Astrocyte (in vitro differentiated cells and primary cell): ENCODE results near the gene GCNT2. TPM values are rescaled to one million over a fixed set of nuclear protein-coding genes. Genes with fewer than 3 reads are reported as not detected.
"Not testable (repeated sequence)": the region's sequence is repeated elsewhere in the genome, so short reads cannot be mapped to it uniquely, and the experiment has no call there.

Experiments
- DNase-seq: peaks from one replicate; pipeline ENCODE4 v3.0.0-alpha.2; 2010; ENCODE audit warnings: low read depth
- FAIRE-seq: peaks from 2 replicates; lab custom pipeline; 2011; peaks lifted over from hg19 to GRCh38; lab: Jason Lieb, UNC
- H2AFZ ChIP-seq: 2 replicates; pipeline ENCODE4 v1.6.0; 2012; ENCODE audit warnings: low read depth, low read length, inconsistent platforms
- H3K27ac ChIP-seq: 2 replicates; pipeline ENCODE4 v1.5.1; 2011; ENCODE audit warnings: low read depth, low read length, inconsistent platforms
- H3K27me3 ChIP-seq: 2 replicates; pipeline ENCODE4 v1.6.0; 2011; ENCODE audit warnings: low read length, inconsistent platforms; ENCODE audit not compliant: insufficient read depth
- H3K36me3 ChIP-seq: 2 replicates; pipeline ENCODE4 v1.5.1; 2011; ENCODE audit warnings: low read length, inconsistent platforms; ENCODE audit not compliant: insufficient read depth
- H3K4me1 ChIP-seq: 2 replicates; pipeline ENCODE4 v1.5.1; 2011; ENCODE audit warnings: low read length, inconsistent platforms; ENCODE audit not compliant: insufficient read depth
- H3K4me2 ChIP-seq: 2 replicates; pipeline ENCODE4 v1.6.0; 2012; ENCODE audit warnings: low read length, inconsistent platforms
- H3K4me3 ChIP-seq: 2 replicates; pipeline ENCODE4 v1.5.1; 2011; ENCODE audit warnings: low read depth, mild to moderate bottlenecking, low read length, inconsistent platforms; ENCODE audit not compliant: insufficient read depth
- H3K79me2 ChIP-seq: 2 replicates; pipeline ENCODE4 v1.6.0; 2012; ENCODE audit warnings: mild to moderate bottlenecking, low read length, inconsistent platforms; ENCODE audit not compliant: insufficient read depth
- H3K9ac ChIP-seq: 2 replicates; pipeline ENCODE4 v1.6.0; 2012; ENCODE audit warnings: mild to moderate bottlenecking, low read length, inconsistent platforms
- H3K9me3 ChIP-seq: 2 replicates; pipeline ENCODE4 v1.5.1; 2012; ENCODE audit warnings: low read depth, mild to moderate bottlenecking, low read length, inconsistent platforms; ENCODE audit not compliant: insufficient read depth
- H4K20me1 ChIP-seq: 2 replicates; pipeline ENCODE4 v1.6.0; 2012; ENCODE audit warnings: low read length, inconsistent platforms; ENCODE audit not compliant: insufficient read depth
- H3K27ac Mint-ChIP-seq: one replicate; pipeline ENCODE4 v1.8.0; 2021; ENCODE audit warnings: mild to moderate bottlenecking, mixed read lengths; ENCODE audit not compliant: unreplicated experiment
- H3K27me3 Mint-ChIP-seq: one replicate; pipeline ENCODE4 v1.8.0; 2021; ENCODE audit warnings: low read depth, mixed read lengths; ENCODE audit not compliant: unreplicated experiment
- H3K36me3 Mint-ChIP-seq: one replicate; pipeline ENCODE4 v1.8.0; 2021; ENCODE audit warnings: low read depth, mixed read lengths; ENCODE audit not compliant: unreplicated experiment
- H3K4me1 Mint-ChIP-seq: one replicate; pipeline ENCODE4 v1.8.0; 2021; ENCODE audit warnings: low read depth, mixed read lengths; ENCODE audit not compliant: unreplicated experiment
- H3K4me3 Mint-ChIP-seq: one replicate; pipeline ENCODE4 v1.8.0; 2021; ENCODE audit warnings: mild to moderate bottlenecking, moderate library complexity, mixed read lengths; ENCODE audit not compliant: unreplicated experiment
- H3K9me3 Mint-ChIP-seq: one replicate; pipeline ENCODE4 v1.8.0; 2021; ENCODE audit warnings: mild to moderate bottlenecking, mixed read lengths; ENCODE audit not compliant: unreplicated experiment
- EZH2 ChIP-seq: IDR thresholded peaks from 2 replicates; pipeline ENCODE4 v1.6.1; 2012; ENCODE audit warnings: mild to moderate bottlenecking, low read length, inconsistent platforms; ENCODE audit not compliant: insufficient read depth
- total RNA-seq: library from RNA; stranded (reverse); gene quantifications from 2 replicates; pipeline ENCODE4 v1.2.1, GENCODE V29; 2021
- TF ChIP-seq, protein P1 (sequence below): IDR thresholded peaks from 2 replicates; pipeline ENCODE4 v1.5.1; 2011; ENCODE audit warnings: low read depth, mild to moderate bottlenecking, inconsistent platforms, low read length, moderate library complexity; ENCODE audit not compliant: insufficient read depth

The GCNT2 gene
- total RNA-seq, 1 donor from 2014 or later, result 14.8 TPM

DNA sequence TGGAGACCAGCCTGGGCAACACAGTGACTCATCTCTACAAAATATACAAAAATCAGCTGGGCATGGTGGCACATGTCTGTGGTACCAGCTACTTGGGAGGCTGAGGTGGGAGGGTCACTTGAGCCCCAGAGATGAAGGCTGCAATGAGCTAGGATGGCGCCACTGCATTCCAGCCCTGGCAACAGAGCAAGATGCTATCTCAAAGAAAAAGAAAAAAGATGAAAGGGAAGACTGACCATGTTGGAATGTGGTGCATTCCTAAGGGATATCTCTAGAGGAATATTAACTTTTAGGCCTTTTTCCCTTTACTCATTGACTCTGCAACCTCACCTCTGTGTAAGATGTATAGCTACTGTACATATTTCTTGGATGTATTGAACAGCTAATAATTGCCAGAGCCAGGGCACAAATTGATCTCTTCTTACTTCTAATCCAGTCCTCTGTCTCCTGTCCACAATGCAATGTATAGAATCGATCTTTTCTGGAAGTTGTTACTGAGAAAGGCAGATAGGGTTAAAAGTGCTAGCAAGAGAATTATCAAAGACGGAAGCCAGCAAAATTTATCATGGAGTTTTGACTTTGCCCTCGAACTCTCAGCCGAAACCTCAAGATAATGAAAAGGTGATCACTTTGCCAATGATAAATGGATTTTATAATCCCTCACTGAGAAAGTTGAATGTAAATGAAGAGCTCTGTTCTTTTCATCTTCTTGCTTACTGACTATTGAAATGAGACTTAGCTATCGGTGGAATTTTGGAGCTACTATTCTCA lies 46.3 kb downstream of the GCNT2 start:
- Histone ChIP-seq H3K27ac (no peak overlapping the region), H3K4me3 (no peak overlapping the region), H3K79me2 (no peaks in the 10 kb centered on the region), H3K4me2 (no peak overlapping the region), H3K4me1 (no peaks in the 10 kb centered on the region), H3K9ac (no peak overlapping the region), H3K36me3 (no peaks in the 10 kb centered on the region), H2AFZ (no peak overlapping the region), H3K27me3 (no peaks in the 10 kb centered on the region), H4K20me1 (no peaks in the 10 kb centered on the region), H3K9me3 (no peaks in the 10 kb centered on the region)
- no peak for FAIRE-seq
- Mint-ChIP-seq H3K27ac (no peak overlapping the region), H3K4me1 (peaks cover 3% of the 10 kb centered on the region), H3K27me3 (no peaks in the 10 kb centered on the region), H3K4me3 (no peak overlapping the region), H3K36me3 (peaks cover 2% of the 10 kb centered on the region), H3K9me3 (peaks cover 3% of the 10 kb centered on the region)
- DNase-seq, result no peak
- no peak for TF ChIP-seq EZH2
- TF ChIP-seq, protein P1, sequence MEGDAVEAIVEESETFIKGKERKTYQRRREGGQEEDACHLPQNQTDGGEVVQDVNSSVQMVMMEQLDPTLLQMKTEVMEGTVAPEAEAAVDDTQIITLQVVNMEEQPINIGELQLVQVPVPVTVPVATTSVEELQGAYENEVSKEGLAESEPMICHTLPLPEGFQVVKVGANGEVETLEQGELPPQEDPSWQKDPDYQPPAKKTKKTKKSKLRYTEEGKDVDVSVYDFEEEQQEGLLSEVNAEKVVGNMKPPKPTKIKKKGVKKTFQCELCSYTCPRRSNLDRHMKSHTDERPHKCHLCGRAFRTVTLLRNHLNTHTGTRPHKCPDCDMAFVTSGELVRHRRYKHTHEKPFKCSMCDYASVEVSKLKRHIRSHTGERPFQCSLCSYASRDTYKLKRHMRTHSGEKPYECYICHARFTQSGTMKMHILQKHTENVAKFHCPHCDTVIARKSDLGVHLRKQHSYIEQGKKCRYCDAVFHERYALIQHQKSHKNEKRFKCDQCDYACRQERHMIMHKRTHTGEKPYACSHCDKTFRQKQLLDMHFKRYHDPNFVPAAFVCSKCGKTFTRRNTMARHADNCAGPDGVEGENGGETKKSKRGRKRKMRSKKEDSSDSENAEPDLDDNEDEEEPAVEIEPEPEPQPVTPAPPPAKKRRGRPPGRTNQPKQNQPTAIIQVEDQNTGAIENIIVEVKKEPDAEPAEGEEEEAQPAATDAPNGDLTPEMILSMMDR, result no peak

DNA sequence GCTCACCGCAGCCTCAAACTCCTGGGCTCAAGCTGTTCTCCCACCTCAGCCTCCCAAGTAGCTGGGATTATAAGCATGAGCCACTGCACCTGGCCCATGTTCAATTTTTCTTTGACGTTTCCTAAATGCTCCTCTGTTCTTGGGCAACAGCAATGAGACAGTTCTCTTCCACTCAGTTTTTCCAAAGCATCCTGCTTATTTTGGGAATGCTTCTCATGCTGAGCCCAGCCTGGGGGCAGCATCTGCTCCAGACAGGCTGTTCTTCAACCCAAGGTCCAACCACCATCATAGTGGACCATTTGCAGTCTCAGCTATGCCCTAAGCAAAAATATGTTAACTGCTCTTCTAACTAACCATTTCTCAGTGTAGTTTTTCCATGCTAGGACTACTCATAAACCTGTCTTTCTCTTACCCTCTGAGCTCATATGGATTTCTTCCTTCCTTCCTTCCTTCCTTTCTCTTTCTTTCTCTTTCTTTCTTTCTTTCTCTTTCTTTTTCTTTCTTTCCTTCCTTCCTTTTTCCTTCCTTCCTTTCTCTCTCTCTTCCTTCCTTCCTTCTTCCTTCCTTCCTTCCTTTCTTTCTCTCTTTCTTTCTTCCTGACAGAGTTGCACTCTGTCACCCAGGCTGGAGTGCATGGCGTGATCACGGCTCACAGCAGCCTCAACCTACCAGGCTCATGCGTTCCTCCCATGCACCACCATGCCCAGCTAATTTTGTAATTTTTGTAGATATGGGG lies 48.4 kb downstream of the GCNT2 start:
- no peaks in the 10 kb centered on the region for H4K20me1 ChIP-seq
- H3K4me2 ChIP-seq, result no peak overlapping the region
- no peaks in the 10 kb centered on the region for H3K36me3 ChIP-seq
- H3K79me2 ChIP-seq, result no peaks in the 10 kb centered on the region
- H3K4me1 ChIP-seq, result no peaks in the 10 kb centered on the region
- no peak overlapping the region for H3K9ac ChIP-seq
- Mint-ChIP-seq H3K27ac (no peak overlapping the region), H3K9me3 (peaks cover 3% of the 10 kb centered on the region), H3K36me3 (peaks cover 3% of the 10 kb centered on the region), H3K4me1 (peaks cover 3% of the 10 kb centered on the region), H3K27me3 (no peaks in the 10 kb centered on the region), H3K4me3 (no peak overlapping the region)
- no peak overlapping the region for H3K4me3 ChIP-seq
- FAIRE-seq (no peak), DNase-seq (no peak)
- no peaks in the 10 kb centered on the region for H3K9me3 ChIP-seq
- no peaks in the 10 kb centered on the region for H3K27me3 ChIP-seq
- no peak overlapping the region for H2AFZ ChIP-seq
- TF ChIP-seq, protein P1, result no peak
- no peak for TF ChIP-seq EZH2
- H3K27ac ChIP-seq, result no peak overlapping the region

GRCh38 chr6:10575519-10575918 lies 54.4 kb downstream of the GCNT2 start:
- not testable (repeated sequence) for DNase-seq, FAIRE-seq, H3K4me1 Mint-ChIP-seq, H4K20me1 ChIP-seq, H3K27ac Mint-ChIP-seq, H3K4me3 ChIP-seq, H3K4me1 ChIP-seq, H3K9ac ChIP-seq, H3K27ac ChIP-seq, H3K36me3 ChIP-seq, H3K9me3 ChIP-seq, H3K4me2 ChIP-seq, H3K27me3 Mint-ChIP-seq, H3K4me3 Mint-ChIP-seq, H3K79me2 ChIP-seq, H2AFZ ChIP-seq, H3K27me3 ChIP-seq, H3K9me3 Mint-ChIP-seq, H3K36me3 Mint-ChIP-seq
